Common myeloid progenitor, CD34-positive (primary cell): ENCODE results near the gene PKNOX1.
"Not testable (repeated sequence)": the region's sequence is repeated elsewhere in the genome, so short reads cannot be mapped to it uniquely, and the experiment has no call there.

Experiments used
- CTCF ChIA-PET: fragments of 350-600 bp; sonication (Branson Sonifier 250); formaldehyde crosslinking; loops from one replicate; lab custom pipeline; 2021; ENCODE audit warnings: antibody characterized with exemption; lab: Charles Lee
- POLR2A ChIA-PET: fragments of 350-600 bp; sonication (Branson Sonifier 250); formaldehyde crosslinking; loops from one replicate; lab custom pipeline; 2021; ENCODE audit warnings: antibody characterized with exemption; lab: Charles Lee
- DNase-seq, 3 donors: peaks; one replicate each; pipeline versions ENCODE4 v3.0.0 to v3.0.0-alpha.2; 2013
- H3K27ac ChIP-seq, 2 experiments: 1 replicate in 1 of 2; 2 replicates in 1 of 2; pipeline ENCODE4 v1.7.0; 2013; ENCODE audit warnings: inconsistent platforms in 2 of 2, low read length in 2 of 2, mild to moderate bottlenecking in 2 of 2, low read depth in 1 of 2, moderate library complexity in 1 of 2; ENCODE audit not compliant: severe bottlenecking in 2 of 2, insufficient read depth in 1 of 2, poor library complexity in 1 of 2
- H3K27me3 ChIP-seq, 5 experiments: replicated peaks in 2 of 5; 1 replicate in 3 of 5; 2 replicates in 2 of 5; pipeline versions ENCODE4 v1.6.1 to v1.7.0; 2013; ENCODE audit warnings: low read length in 4 of 5, mild to moderate bottlenecking in 2 of 5, moderate library complexity in 2 of 5, inconsistent platforms in 1 of 5; ENCODE audit not compliant: insufficient read depth in 5 of 5, control insufficient read depth in 4 of 5
- H3K36me3 ChIP-seq, 4 experiments: 1 replicate in 2 of 4; 2 replicates in 2 of 4; pipeline versions ENCODE4 v1.6.1 to v1.7.0; 2013; ENCODE audit warnings: low read length in 3 of 4, control low read depth in 1 of 4, mild to moderate bottlenecking in 1 of 4; ENCODE audit not compliant: control insufficient read depth in 4 of 4, insufficient read depth in 4 of 4
- H3K4me1 ChIP-seq, 4 experiments: 1 replicate in 3 of 4; 2 replicates in 1 of 4; pipeline versions ENCODE4 v1.6.1 to v1.7.1; 2013; ENCODE audit warnings: low read length in 3 of 4, mild to moderate bottlenecking in 3 of 4, control low read depth in 1 of 4, inconsistent platforms in 1 of 4, moderate library complexity in 1 of 4; ENCODE audit not compliant: control insufficient read depth in 4 of 4, insufficient read depth in 4 of 4; ENCODE audit errors: control extremely low read depth in 1 of 4
- H3K4me3 ChIP-seq, 7 experiments: 1 replicate in 4 of 7; 2 replicates in 3 of 7; pipeline versions ENCODE4 v1.5.1 to v1.7.0; 2013; ENCODE audit warnings: mild to moderate bottlenecking in 7 of 7, low read length in 6 of 7, moderate library complexity in 6 of 7, inconsistent platforms in 2 of 7, low read depth in 2 of 7, control low read depth in 1 of 7; ENCODE audit not compliant: insufficient read depth in 4 of 7, control insufficient read depth in 1 of 7; ENCODE audit errors: extremely low read depth in 1 of 7
- H3K9me3 ChIP-seq, 5 experiments: 1 replicate in 4 of 5; 2 replicates in 1 of 5; pipeline versions ENCODE4 v1.6.1 to v1.7.1; 2013; ENCODE audit warnings: low read length in 4 of 5, mild to moderate bottlenecking in 2 of 5, inconsistent platforms in 1 of 5, low read depth in 1 of 5, moderate library complexity in 1 of 5; ENCODE audit not compliant: control insufficient read depth in 4 of 5, insufficient read depth in 2 of 5; ENCODE audit errors: control extremely low read depth in 1 of 5
- WGBS: methylation state at CpG from one replicate; pipeline ENCODE4 v1.1.5; 2013; ENCODE audit not compliant: insufficient coverage; 5-methylcytosine and 5-hydroxymethylcytosine counted together

PKNOX1 gene

DNA sequence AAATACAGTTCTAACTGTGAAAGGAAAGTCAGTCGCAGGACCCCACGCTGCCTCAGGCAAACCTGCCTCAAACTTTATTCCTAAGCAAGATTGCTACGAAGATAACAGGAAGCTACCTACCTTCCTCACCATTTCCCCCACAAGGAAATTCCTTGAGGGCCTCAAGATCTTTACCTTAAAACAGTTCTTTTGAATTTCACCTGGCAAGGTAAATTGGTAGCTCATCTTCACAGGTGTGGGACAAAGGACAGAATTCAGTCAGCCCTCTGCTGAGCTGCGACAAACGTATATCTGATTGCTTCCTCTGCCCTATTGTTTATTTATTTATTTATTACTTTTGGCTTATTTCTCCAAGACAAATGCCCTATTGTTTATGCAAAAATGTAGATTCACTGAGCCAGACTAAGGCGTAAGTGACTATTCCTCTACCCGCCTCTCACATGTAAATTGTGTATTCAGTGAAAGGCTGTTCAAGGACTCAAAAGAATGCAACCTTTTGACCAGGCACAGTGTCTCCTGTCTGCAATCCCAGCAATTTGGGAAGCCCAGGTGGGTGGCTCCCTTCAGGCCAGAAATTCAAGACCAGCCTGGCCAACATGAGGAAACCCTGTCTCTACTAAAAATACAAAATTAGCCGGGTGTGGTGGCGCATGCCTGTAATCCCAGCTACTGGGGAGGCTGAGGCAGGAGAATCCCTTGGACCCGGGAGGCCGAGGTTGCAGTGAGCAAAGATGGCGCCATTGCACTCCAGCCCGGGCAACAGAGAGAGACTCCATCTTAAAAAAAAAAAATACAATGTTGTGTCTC, 17.3 kb upstream of the PKNOX1 start:
- Histone ChIP-seq H3K27me3 (no peaks in the 10 kb centered on the region), H3K27ac (no peak overlapping the region), H3K9me3 (no peaks in the 10 kb centered on the region), H3K4me3 (no peak overlapping the region), H3K4me1 (no peaks in the 10 kb centered on the region), H3K36me3 (no peaks in the 10 kb centered on the region)
- CTCF ChIA-PET: interaction anchor here (1.3 kb wide), 2 partner anchors 28 to 32 kb away, joined by 3 to 4 read pairs; partner anchors contain the start of gene ERVH48-1
- 95% methylated on average over 10 of the region's 13 CpGs for WGBS
- POLR2A ChIA-PET: interaction anchor here (1.2 kb wide), 1 partner anchor 16 kb away, joined by 3 read pairs; no protein-coding TSS in a partner anchor
- no peak for DNase-seq

DNA sequence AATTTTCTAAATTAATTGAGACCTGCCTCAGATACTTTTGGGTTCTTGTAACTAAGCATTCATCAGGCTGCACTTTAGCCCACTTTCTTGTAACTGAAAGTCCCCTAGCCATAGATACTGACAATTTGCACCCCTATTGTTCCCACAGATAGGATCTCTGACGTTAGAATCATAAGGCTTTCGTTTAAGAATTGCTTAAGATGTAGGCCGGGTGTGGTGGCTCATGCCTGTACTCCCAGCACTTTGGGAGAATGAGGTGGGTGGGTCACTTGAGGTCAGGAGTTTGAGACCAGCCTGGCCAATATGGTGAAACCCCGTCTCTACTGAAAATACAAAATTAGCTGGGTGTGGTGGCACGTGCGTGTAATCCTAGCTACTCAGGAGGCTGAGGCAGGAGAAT, 16.2 kb upstream of the PKNOX1 start:
- H3K36me3 ChIP-seq, H3K4me3 ChIP-seq, H3K27me3 ChIP-seq, H3K9me3 ChIP-seq, POLR2A ChIA-PET, CTCF ChIA-PET, DNase-seq, H3K4me1 ChIP-seq, H3K27ac ChIP-seq: not testable (repeated sequence)
- WGBS: 97% methylated on average over 6 of the region's 6 CpGs

DNA sequence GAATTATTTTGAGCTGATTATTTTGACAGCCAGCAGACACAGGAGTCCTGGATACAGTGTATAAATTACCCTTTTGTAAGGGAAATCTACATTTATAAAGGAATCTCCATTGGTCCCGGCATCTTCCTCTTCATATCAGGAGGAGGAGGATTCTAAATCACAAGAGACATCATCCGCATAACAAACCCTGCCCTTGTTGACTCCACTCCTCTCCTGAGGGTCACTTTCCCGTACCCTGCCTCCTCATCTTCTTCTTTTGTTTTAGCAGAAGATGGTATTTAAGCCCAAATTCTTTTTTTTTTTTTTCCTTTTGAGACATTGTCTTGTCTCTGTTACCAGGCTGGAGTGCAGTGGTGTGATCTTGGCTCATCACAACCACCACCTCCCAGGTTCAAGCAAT, 14.6 kb upstream of the PKNOX1 start:
- no peak for DNase-seq
- Histone ChIP-seq H3K27ac (no peak overlapping the region), H3K4me3 (no peak overlapping the region), H3K9me3 (no peaks in the 10 kb centered on the region), H3K36me3 (no peaks in the 10 kb centered on the region), H3K4me1 (no peaks in the 10 kb centered on the region), H3K27me3 (no peaks in the 10 kb centered on the region)
- POLR2A ChIA-PET: no interaction called here
- CTCF ChIA-PET: interaction anchor here (0.9 kb wide), 1 partner anchor 50 kb away, joined by 3 read pairs; no protein-coding TSS in a partner anchor
- 75% methylated on average over 1 of the region's 3 CpGs for WGBS

- H3K9me3 ChIP-seq: no peaks in the 10 kb centered on the region
- no peak overlapping the region for H3K4me3 ChIP-seq
- H3K27me3 ChIP-seq: no peaks in the 10 kb centered on the region
- no peak for DNase-seq
- ChIA-PET POLR2A (no interaction called here), CTCF (no interaction called here)
- H3K27ac ChIP-seq: no peak overlapping the region
- no peaks in the 10 kb centered on the region for H3K36me3 ChIP-seq
- no CpG with 5 or more reads among the region's 6 CpGs for WGBS
- no peaks in the 10 kb centered on the region for H3K4me1 ChIP-seq
These were observed 11.9 kb upstream of the PKNOX1 start for GRCh38 chr21:42962380-42963007.

DNA sequence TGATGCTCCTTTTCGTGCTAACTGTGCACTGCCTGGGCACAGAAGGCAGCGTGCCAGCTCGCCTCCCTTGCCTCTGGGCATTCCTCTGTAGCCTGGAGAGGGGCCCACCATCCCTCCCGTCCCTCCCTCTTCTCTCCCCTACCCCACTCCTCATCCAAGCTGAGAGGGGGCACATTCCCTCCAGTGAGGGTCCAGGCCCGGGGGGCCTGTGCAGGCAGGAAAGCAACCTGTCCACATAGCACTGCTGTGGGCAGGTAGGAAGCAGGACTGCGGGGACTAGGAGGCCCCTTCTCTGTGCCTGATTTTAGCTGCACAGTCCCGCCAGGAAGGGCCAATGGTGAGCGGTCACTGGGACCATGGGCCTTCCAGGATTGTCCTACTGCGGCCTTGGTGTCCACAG, 10.3 kb upstream of the PKNOX1 start:
- no peak overlapping the region for H3K4me3 ChIP-seq
- CTCF ChIA-PET: no interaction called here
- WGBS: 96% methylated on average over 5 of the region's 9 CpGs

GRCh38 chr21:42964546-42965210, 9.7 kb upstream of the PKNOX1 start:
- no peak for DNase-seq
- Histone ChIP-seq H3K36me3 (no peaks in the 10 kb centered on the region), H3K9me3 (no peaks in the 10 kb centered on the region), H3K27me3 (no peaks in the 10 kb centered on the region), H3K27ac (no peak overlapping the region), H3K4me3 (no peak overlapping the region), H3K4me1 (no peaks in the 10 kb centered on the region)
- POLR2A ChIA-PET: no interaction called here
- CTCF ChIA-PET: no interaction called here
- WGBS: 100% methylated on average over 13 of the region's 13 CpGs

More for the DNA sequence above, 10.3 kb upstream of the PKNOX1 start:
- POLR2A ChIA-PET: no interaction called here
- Histone ChIP-seq H3K27ac (no peak overlapping the region), H3K27me3 (no peaks in the 10 kb centered on the region), H3K4me1 (no peaks in the 10 kb centered on the region), H3K36me3 (no peaks in the 10 kb centered on the region), H3K9me3 (no peaks in the 10 kb centered on the region)
- no peak for DNase-seq

- H3K9me3 ChIP-seq: no peaks in the 10 kb centered on the region
- ChIA-PET POLR2A (interaction anchor here (0.6 kb wide), 1 partner anchor 20 kb away, joined by 3 read pairs; no protein-coding TSS in a partner anchor), CTCF (no interaction called here)
- no peaks in the 10 kb centered on the region for H3K36me3 ChIP-seq
- H3K4me1 ChIP-seq: no peaks in the 10 kb centered on the region
- no peak overlapping the region for H3K27ac ChIP-seq
- H3K27me3 ChIP-seq: no peaks in the 10 kb centered on the region
- no peak for DNase-seq
- no peak overlapping the region for H3K4me3 ChIP-seq
- 75% methylated on average over 2 of the region's 3 CpGs for WGBS
These were observed 9.2 kb upstream of the PKNOX1 start for GRCh38 chr21:42965211-42965560.
